Measurements from ENCODE around the gene GGPS1. TPM values are rescaled to one million over a fixed set of nuclear protein-coding genes. Genes with fewer than 3 reads are reported as not detected.
A peak's percentile ranks its signal among the peaks of the same experiment; 100 is the strongest.

GGPS1 gene
- total and polyA plus RNA-seq, 2 of the 8 experiments (the other 6 are each of a cell fraction or from before 2014, with no cell fraction given), result 20.9 to 43.6 TPM

- TF ChIP-seq EZH2 (IDR thresholded peaks at IDR 0.05; ENCODE audit: low read depth, low read length, severe bottlenecking) (no peak), JUND (IDR thresholded peaks at IDR 0.05; ENCODE audit: low read length) (0 out of 2 replicates have a peak, but pooled peaks have one; percentile 30), PHF8 (conservative IDR thresholded peaks at IDR 0.05; ENCODE audit: low read depth, low read length) (peak; percentile 99), KDM1A (IDR thresholded peaks at IDR 0.05; ENCODE audit: borderline replicate concordance, low read length) (no peak), BCL11A (IDR thresholded peaks at IDR 0.05; ENCODE audit: low read depth in 2 of 2, low read length in 2 of 2) (no peak), CTBP2 (IDR thresholded peaks at IDR 0.05; ENCODE audit: borderline replicate concordance, insufficient read depth, insufficient read length, low read length) (no peak), SRF (IDR thresholded peaks at IDR 0.05; ENCODE audit: low read depth, low read length) (no peak), KDM4A (IDR thresholded peaks at IDR 0.05; ENCODE audit: low read depth, low read length, severe bottlenecking) (no peak), ATF3 (IDR thresholded peaks at IDR 0.05; ENCODE audit: insufficient read depth, low read depth, low read length) (no peak), POU5F1 (IDR thresholded peaks at IDR 0.05; ENCODE audit: low read depth, low read length) (no peak), TCF12 (IDR thresholded peaks at IDR 0.05; ENCODE audit: low read depth, low read length) (no peak), ATF2 (IDR thresholded peaks at IDR 0.05; ENCODE audit: low read length) (peak; percentile 82), NRF1 (IDR thresholded peaks at IDR 0.05; ENCODE audit: low read depth, low read length) (peak; percentile 37), HDAC2 (IDR thresholded peaks at IDR 0.05; ENCODE audit: borderline replicate concordance in 1 of 2, low read depth in 2 of 2, low read length in 2 of 2) (0 out of 4 replicates have a peak, but pooled peaks of 1 of the 2 experiments have one; percentile 36), POLR2A (IDR thresholded peaks at IDR 0.05; ENCODE audit: control extremely low read depth in 1 of 2, low read depth in 2 of 2, low read length in 2 of 2) (peak; percentile 90 to 93), BRCA1 (IDR thresholded peaks at IDR 0.05; ENCODE audit: low read depth, low read length) (no peak), CEBPB (IDR thresholded peaks at IDR 0.05; ENCODE audit: low read depth, low read length) (no peak), HDAC6 (IDR thresholded peaks at IDR 0.05; ENCODE audit: low read depth, low read length) (no peak), RNF2 (IDR thresholded peaks at IDR 0.05; ENCODE audit: borderline replicate concordance, low read depth, low read length, missing control alignments, poor library complexity, severe bottlenecking) (no peak), TBP (IDR thresholded peaks at IDR 0.05; ENCODE audit: low read depth, low read length) (peak; percentile 87), SAP30 (IDR thresholded peaks at IDR 0.05; ENCODE audit: insufficient read depth, insufficient replicate concordance, low read length) (no peak)
These were observed at the start of gene GGPS1 (continued) for GRCh38 chr1:235328271-235329138.

Data from H1 (cell line).